Muscle layer of duodenum (tissue), 2 donors: Measurements from ENCODE around the gene SH3BP5.

Experiments used
- H3K27ac ChIP-seq: one replicate; pipeline ENCODE4 v1.7.0; 2013; ENCODE audit warnings: mild to moderate bottlenecking, low read length
- H3K27me3 ChIP-seq: one replicate; pipeline ENCODE4 v1.7.0; 2013; ENCODE audit warnings: low read depth, mild to moderate bottlenecking, control low read depth, low read length
- H3K36me3 ChIP-seq, 2 donors: one replicate each; pipeline ENCODE4 v1.7.0; 2013; ENCODE audit warnings: low read length in 2 of 2, control low read depth in 1 of 2, mild to moderate bottlenecking in 1 of 2; ENCODE audit not compliant: insufficient read depth in 2 of 2, control insufficient read depth in 1 of 2
- H3K4me1 ChIP-seq, 2 donors: one replicate each; pipeline ENCODE4 v1.7.0; 2013; ENCODE audit warnings: low read length in 2 of 2, mild to moderate bottlenecking in 2 of 2, control low read depth in 1 of 2, moderate library complexity in 1 of 2; ENCODE audit not compliant: insufficient read depth in 2 of 2, control insufficient read depth in 1 of 2
- H3K4me3 ChIP-seq, 2 donors: one replicate each; pipeline ENCODE4 v1.7.0; 2013; ENCODE audit warnings: low read length in 2 of 2, low read depth in 1 of 2, mild to moderate bottlenecking in 1 of 2
- H3K9me3 ChIP-seq, 2 donors: one replicate each; pipeline ENCODE4 v1.7.0; 2013; ENCODE audit warnings: low read length in 2 of 2, control low read depth in 1 of 2, mild to moderate bottlenecking in 1 of 2; ENCODE audit not compliant: control insufficient read depth in 1 of 2
- donor health status: healthy.

SH3BP5 gene

DNA sequence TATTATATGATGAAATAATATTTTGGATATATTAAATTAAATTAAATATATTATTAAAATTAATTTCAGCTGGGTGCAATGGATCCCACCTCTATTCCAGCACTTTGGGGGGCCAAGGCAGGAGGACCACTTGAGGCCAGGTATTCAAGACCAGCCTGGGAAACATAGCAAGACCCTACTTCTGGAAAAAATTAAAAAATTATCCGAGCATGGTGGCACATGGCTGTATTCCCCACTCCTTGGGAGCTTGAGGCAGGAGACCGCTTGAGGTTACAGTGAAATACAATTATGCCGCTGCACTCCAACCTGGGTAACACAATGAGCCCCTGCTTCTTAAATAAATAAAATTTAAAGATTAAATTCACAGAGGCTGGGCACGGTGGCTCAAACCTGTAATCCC is 61.4 kb downstream of the SH3BP5 start:
- Histone ChIP-seq H3K4me1 (peaks cover 6 to 16% of the 10 kb centered on the region in 2 donors), H3K27me3 (no peaks in the 10 kb centered on the region), H3K4me3 (no peak overlapping the region), H3K36me3 (peaks cover 2 to 13% of the 10 kb centered on the region in 2 donors), H3K9me3 (no peaks in the 10 kb centered on the region), H3K27ac (no peak overlapping the region)

DNA sequence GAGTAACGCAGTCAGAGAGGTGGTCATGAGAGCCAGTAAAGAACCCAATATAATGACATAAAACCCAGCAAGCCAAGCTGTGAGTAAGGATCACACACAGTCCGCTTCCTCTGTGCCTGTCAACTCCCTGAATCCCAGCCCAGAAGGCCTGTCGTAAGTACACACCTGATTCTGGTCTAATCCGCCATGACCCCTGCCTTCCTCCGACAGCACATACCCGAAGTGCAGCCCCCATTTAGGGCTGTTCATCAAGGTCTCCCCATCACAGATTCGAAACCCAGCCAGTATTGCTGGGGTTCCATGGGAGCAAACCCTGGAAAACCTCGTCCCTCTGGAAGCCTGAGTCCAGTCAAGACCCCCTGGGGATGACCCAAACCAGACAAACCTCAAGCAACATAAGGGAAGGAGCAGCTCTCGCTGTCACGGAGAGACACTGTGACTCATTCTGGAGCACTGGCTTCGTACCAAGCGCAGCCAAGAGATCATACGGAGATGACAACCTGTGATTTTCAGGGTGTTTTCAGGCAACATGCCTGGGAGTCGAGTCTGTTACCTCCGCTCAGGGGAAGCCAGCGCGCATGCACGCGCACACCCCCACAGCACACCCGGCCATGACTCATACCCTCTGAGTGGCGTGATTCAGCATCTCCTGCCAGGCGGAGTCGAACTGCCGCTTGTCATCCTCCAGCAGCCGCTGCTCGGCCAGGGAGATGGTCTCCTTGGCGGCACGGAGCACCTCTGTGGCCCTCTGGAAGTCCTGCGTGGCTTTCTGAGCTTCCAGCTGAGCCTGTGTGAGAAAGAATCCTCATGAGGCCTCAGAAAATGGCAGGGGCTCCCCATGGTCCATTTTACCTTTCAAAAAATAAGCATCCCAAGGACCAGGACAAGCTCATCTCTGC is 63.0 kb downstream of the SH3BP5 start:
- Histone ChIP-seq H3K36me3 (peaks cover 7 to 13% of the 10 kb centered on the region in 2 donors), H3K27me3 (no peaks in the 10 kb centered on the region), H3K27ac (peak overlapping the region; percentile 43), H3K4me3 (peak overlapping the region in 1 of 2 donors; percentile 8), H3K9me3 (no peaks in the 10 kb centered on the region), H3K4me1 (peaks cover 10 to 27% of the 10 kb centered on the region in 2 donors)

DNA sequence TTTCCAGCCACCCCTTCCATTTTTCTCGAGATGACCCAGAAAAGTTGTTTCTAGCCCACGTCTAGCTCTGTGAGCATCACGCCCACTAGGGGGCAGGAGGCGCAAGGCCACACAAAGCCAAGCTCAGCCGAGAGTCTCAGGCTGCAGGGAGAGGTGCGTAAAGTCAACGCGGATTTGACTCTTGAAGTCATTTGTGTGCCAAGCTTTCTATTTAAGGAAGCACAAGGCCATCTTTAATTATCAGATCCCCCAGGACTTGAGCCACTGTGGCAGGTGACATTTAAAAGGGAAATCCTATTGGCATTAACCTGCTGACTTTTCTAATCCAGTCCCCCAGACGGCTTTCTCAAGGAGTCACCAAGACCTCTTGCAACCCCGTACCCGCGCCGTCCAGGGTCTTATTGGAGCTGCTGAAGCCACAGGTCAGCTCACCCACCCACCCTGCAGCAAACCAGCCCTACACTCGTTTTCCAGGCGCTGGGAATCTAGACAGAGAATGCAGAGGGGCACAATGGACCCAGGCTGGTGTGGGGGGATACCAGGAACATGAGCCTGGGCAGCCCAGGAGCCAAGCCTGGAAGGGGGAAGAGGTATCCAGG is 64.3 kb downstream of the SH3BP5 start:
- Histone ChIP-seq H3K36me3 (peaks cover 7 to 13% of the 10 kb centered on the region in 2 donors), H3K4me1 (peaks cover 10 to 32% of the 10 kb centered on the region in 2 donors), H3K9me3 (no peaks in the 10 kb centered on the region), H3K4me3 (no peak overlapping the region), H3K27me3 (no peaks in the 10 kb centered on the region), H3K27ac (no peak overlapping the region)

DNA sequence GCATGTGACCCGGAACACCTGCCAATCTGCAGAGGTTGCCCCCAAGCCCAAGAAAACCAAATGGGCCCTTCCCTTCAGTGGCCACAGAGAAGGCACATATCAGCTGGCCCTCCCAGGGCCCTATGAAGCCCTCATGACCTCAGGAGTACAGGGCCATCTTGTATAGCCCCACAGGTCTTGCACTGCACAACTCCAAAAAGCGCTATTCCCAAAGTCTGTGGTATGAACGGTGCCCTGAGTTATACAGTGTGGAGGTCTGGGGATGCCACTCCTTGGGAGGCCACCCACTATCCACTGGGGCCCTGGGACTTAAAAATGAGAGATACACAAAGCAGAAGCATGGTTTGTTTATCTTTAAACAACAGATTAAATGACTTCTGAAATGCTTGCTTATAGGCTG is 64.9 kb downstream of the SH3BP5 start:
- Histone ChIP-seq H3K27me3 (no peaks in the 10 kb centered on the region), H3K9me3 (no peaks in the 10 kb centered on the region), H3K36me3 (peaks cover 7 to 13% of the 10 kb centered on the region in 2 donors), H3K4me3 (no peak overlapping the region), H3K4me1 (peaks cover 10 to 32% of the 10 kb centered on the region in 2 donors), H3K27ac (no peak overlapping the region)

DNA sequence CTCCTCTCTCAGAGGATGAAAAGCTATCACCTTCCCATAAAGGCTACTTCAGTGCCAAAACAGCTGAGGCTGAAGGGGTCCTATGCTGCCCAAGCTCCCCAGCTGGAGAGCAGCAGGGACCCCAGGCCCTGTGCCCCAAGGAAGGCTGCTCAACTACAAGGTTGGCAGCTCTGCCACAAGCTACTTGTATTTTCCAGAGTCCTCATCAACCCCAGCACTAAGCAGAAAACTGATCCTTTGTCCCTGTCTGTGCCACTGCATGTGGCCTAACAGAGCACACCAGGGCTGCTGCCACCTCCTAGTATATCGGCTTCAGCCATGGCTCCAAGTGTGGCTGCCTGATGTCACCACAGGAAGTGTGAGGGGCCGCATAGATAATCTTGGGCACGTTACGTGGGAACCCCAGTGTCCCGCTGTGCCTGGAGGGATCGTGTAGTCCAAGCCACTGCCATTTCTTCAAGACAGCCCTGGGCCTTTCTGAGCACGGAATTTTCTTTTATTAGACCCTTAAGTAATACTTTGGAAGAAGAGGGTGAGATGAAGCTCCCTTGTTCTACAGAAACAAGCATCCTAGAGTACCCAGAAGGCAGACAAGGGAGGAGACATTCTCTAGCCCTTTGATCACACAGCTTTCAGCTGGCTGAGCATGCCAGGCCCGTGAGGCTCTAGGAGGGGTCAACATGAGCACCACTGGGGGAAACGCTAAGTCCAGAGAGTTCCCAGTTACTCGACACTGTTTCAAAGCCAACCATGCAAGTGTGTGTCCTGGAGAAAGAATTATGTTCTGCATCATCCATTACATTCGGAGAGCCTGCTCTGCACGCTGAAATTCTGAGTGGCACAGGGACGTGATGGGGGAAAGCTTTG is 65.6 kb downstream of the SH3BP5 start:
- Histone ChIP-seq H3K36me3 (peaks cover 10 to 13% of the 10 kb centered on the region in 2 donors), H3K9me3 (no peaks in the 10 kb centered on the region), H3K27ac (no peak overlapping the region), H3K27me3 (no peaks in the 10 kb centered on the region), H3K4me1 (peaks cover 10 to 32% of the 10 kb centered on the region in 2 donors), H3K4me3 (no peak overlapping the region)

DNA sequence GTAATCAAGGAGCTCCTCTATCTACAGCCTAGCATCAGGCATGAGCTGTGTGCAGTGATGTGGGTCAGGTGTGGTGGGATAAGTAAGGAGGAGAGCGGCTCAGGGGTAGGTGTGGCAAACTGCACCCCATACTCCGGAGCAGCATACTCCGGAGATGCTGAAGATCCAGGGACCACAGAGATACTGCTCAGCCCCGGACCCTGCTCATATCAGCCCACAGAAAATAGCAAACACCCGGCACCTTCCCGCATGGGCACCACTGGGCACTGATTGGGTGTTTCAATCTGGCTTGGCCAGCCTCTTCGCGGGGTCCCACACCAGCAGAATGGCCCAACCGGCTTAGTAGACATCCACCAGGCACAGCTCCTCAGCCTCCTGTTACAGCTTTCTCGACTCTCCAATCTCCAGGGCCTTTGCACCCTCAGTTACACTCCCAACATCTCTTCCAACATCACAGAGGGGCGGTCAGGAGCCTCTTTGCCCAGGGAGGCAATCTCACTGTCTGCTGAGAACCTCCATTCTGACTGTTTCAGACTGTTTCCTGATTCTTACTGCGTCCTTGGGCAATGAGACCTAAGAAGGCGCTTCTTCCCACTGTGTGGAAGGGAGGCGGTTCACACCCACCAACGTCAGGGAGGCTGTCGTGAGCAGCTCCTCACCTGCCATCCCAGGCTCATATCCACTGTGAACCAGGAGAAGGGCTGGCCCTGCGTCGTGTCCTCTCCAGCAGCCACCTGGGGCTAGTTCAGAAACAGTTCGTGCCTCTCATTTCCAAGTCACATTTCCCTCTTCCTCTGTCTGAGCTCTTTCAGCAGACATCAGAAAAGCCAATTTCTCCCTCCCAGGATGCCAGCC is 66.5 kb downstream of the SH3BP5 start:
- no peaks in the 10 kb centered on the region for H3K27me3 ChIP-seq
- H3K36me3 ChIP-seq, result peaks cover 19% of the 10 kb centered on the region in 2 donors
- H3K27ac ChIP-seq, result no peak overlapping the region
- H3K4me1 ChIP-seq, result peaks cover 10 to 32% of the 10 kb centered on the region in 2 donors
- no peak overlapping the region for H3K4me3 ChIP-seq
- no peaks in the 10 kb centered on the region for H3K9me3 ChIP-seq

DNA sequence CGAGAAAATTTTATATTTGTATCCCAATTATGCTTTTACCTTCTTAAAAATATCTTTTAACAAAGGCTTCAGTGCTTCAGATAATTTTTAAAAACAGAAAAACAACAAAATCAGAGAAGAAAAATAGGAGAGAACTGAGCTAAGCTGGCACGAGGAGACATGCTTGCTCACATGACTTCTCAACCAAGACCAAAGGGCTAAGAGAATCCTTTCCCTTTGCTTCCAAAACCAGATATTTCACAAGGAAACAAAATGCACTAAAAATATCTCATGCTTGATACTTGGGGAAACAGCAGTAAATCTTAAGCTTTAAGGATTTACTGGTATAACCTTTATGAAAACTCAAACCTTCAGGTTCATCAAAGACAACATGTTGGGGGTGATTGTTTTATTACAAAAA is 67.9 kb downstream of the SH3BP5 start:
- Histone ChIP-seq H3K9me3 (no peaks in the 10 kb centered on the region), H3K4me1 (peaks cover 10 to 32% of the 10 kb centered on the region in 2 donors), H3K27me3 (no peaks in the 10 kb centered on the region), H3K4me3 (no peak overlapping the region), H3K36me3 (peaks cover 13 to 32% of the 10 kb centered on the region in 2 donors), H3K27ac (no peak overlapping the region)

DNA sequence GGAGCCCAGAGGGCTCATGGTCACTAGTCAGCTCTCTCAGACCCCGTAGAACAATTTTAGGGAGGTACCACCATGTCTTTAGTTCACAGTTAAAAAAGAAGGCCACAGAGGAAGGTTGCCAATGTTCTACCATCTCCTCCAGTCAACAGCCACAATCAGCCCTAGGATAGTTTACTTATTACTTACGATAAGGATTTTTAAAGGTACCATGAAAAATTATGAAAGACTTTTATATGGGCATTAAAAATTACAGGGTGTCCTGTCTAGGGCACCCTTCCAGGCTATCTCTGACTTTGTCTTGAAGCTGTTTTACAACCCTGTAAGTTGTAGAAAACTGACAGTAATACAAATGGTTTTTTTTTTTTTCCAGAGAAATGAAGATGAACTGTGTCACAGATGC is 68.5 kb downstream of the SH3BP5 start:
- H3K9me3 ChIP-seq, result no peaks in the 10 kb centered on the region
- peaks cover 6 to 32% of the 10 kb centered on the region in 2 donors for H3K4me1 ChIP-seq
- no peaks in the 10 kb centered on the region for H3K27me3 ChIP-seq
- H3K36me3 ChIP-seq, result peaks cover 13 to 38% of the 10 kb centered on the region in 2 donors
- no peak overlapping the region for H3K4me3 ChIP-seq
- no peak overlapping the region for H3K27ac ChIP-seq

DNA sequence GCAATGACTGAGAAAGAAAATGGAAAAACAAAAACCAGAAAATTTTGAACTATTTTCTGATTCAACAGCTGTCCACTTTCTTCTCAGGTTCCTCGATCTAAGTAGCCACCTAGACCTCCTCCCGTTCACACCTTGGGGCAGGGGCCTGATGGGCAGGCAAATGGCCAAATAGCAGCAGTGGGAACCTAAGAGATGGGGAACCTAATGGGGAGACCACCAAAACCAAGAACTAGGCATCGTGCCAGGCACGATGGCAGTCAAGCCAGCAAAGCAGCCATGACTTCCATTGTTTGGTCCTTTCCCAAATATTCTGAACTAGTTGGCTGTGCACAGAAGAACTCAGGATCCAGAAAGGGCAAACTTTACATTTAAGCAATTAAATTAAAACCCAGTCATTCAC is 69.3 kb downstream of the SH3BP5 start:
- H3K36me3 ChIP-seq, result peaks cover 17 to 45% of the 10 kb centered on the region in 2 donors
- H3K4me1 ChIP-seq, result peaks cover 4 to 27% of the 10 kb centered on the region in 2 donors
- no peak overlapping the region for H3K4me3 ChIP-seq
- no peak overlapping the region for H3K27ac ChIP-seq
- H3K27me3 ChIP-seq, result no peaks in the 10 kb centered on the region
- H3K9me3 ChIP-seq, result no peaks in the 10 kb centered on the region

DNA sequence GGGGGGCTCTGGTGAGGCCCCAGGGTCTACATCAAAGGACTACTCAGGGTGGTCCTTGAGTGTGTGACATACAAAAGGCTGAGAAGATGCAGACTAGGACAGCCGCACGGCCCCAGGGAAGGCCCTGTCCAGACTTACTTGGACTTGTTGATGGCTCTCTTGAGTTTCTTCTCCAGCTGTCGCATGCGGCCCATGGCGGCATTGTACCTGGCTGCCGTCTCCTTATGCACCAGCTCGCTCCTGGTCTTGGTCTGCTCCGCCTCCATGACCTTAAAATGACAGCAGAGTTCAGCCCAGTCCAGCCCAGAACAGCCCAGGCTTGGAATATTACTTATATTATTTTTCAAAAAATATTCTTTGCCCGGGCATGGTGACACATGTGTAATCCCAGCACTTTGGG is 70.4 kb downstream of the SH3BP5 start:
- no peak overlapping the region for H3K4me3 ChIP-seq
- H3K36me3 ChIP-seq, result peaks cover 28 to 56% of the 10 kb centered on the region in 2 donors
- peaks cover 4 to 16% of the 10 kb centered on the region in 2 donors for H3K4me1 ChIP-seq
- no peak overlapping the region for H3K27ac ChIP-seq
- no peaks in the 10 kb centered on the region for H3K27me3 ChIP-seq
- H3K9me3 ChIP-seq, result no peaks in the 10 kb centered on the region
